ENCODE measurements around the gene GPLD1. TPM values are rescaled to one million over a fixed set of nuclear protein-coding genes. Genes with fewer than 3 reads are reported as not detected.

GPLD1 gene
- total RNA-seq, 6 donors from 2014 or later: 2.5 to 15.7 (median 7.3) TPM

DNA sequence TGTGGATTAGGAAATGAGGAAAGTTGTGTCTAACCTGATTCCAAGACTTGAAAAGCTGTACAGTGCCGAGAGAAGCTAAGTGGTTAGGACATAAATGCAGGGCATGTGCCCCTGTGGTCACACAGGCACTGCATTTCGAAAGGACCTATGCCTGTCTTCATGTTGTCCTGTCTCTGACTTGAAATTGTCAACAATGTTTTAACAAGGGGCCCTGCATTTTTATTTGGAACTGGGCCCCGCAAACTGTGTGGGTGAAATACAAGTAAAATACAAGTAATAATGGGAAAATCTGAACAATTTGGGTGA lies 47.8 kb downstream of the GPLD1 start:
- Histone ChIP-seq H3K27ac (no peak overlapping the region), H3K4me3 (no peak overlapping the region), H3K27me3 (no peaks in the 10 kb centered on the region), H3K4me1 (no peaks in the 10 kb centered on the region), H3K9me3 (no peaks in the 10 kb centered on the region), H3K36me3 (no peaks in the 10 kb centered on the region)
- ATAC-seq (ENCODE audit: low FRiP score in 2 of 2): no peak
- 84 to 86% methylated on average over 3 of the region's 3 CpGs for WGBS, 2 donors
- no peak for DNase-seq
- TF ChIP-seq POLR2AphosphoS5 (IDR thresholded peaks at IDR 0.05) (no peak), EP300 (IDR thresholded peaks at IDR 0.05) (no peak), POLR2A (IDR thresholded peaks at IDR 0.05) (no peak)
- TF ChIP-seq, protein P1, sequence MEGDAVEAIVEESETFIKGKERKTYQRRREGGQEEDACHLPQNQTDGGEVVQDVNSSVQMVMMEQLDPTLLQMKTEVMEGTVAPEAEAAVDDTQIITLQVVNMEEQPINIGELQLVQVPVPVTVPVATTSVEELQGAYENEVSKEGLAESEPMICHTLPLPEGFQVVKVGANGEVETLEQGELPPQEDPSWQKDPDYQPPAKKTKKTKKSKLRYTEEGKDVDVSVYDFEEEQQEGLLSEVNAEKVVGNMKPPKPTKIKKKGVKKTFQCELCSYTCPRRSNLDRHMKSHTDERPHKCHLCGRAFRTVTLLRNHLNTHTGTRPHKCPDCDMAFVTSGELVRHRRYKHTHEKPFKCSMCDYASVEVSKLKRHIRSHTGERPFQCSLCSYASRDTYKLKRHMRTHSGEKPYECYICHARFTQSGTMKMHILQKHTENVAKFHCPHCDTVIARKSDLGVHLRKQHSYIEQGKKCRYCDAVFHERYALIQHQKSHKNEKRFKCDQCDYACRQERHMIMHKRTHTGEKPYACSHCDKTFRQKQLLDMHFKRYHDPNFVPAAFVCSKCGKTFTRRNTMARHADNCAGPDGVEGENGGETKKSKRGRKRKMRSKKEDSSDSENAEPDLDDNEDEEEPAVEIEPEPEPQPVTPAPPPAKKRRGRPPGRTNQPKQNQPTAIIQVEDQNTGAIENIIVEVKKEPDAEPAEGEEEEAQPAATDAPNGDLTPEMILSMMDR (IDR thresholded peaks at IDR 0.05): no peak

DNA sequence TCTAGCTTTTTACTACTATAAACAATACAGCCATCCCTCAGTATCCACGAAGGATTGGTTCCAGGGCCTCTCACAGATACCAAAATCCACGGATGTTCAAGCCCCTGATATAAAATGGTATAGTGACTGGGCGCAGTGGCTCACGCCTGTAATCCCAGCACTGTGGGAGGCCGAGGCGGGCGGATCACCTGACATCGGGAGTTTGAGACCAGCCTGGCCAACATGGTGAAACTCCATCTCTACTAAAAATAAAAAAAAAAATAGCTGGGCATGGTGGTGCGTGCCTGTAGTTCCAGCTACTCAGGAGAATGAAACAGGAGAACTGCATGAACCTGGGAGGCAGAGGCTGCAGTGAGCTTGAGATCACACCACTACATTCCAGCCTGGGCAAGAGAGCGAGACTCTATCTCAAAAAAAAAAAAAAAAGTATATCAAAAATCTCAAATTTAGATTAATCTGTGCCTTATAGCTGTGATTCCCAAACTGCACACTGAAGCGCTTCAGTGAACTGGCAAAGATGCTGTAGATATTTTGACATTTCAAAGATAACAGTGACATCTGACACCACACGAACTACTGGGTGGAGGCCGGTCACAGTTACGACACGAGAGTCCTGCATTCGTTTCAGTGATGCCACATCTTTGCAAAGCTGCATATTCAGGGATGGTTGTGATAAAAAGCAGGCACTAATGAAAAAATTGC lies 48.3 kb downstream of the GPLD1 start:
- no peak overlapping the region for H3K27ac ChIP-seq
- no peaks in the 10 kb centered on the region for H3K4me1 ChIP-seq
- DNase-seq (no peak), ATAC-seq (ENCODE audit: low FRiP score in 2 of 2) (no peak)
- H3K27me3 ChIP-seq: no peaks in the 10 kb centered on the region
- 86 to 90% methylated on average over 16 of the region's 16 CpGs for WGBS, 2 donors
- no peaks in the 10 kb centered on the region for H3K36me3 ChIP-seq
- TF ChIP-seq, protein P1 (IDR thresholded peaks at IDR 0.05): no peak
- TF ChIP-seq POLR2AphosphoS5 (IDR thresholded peaks at IDR 0.05) (no peak), EP300 (IDR thresholded peaks at IDR 0.05) (no peak)
- no peaks in the 10 kb centered on the region for H3K9me3 ChIP-seq
- H3K4me3 ChIP-seq: no peak overlapping the region

GRCh38 chr6:24439858-24440539 lies 49.4 kb downstream of the GPLD1 start:
- DNase-seq: no peak
- WGBS, 2 donors: 95 to 96% methylated on average over 3 of the region's 3 CpGs
- Histone ChIP-seq H3K4me3 (no peak overlapping the region), H3K27me3 (no peaks in the 10 kb centered on the region), H3K36me3 (no peaks in the 10 kb centered on the region), H3K9me3 (no peaks in the 10 kb centered on the region), H3K4me1 (no peaks in the 10 kb centered on the region), H3K27ac (no peak overlapping the region)
- TF ChIP-seq, protein P1 (IDR thresholded peaks at IDR 0.05): no peak
- no peak for TF ChIP-seq POLR2A (IDR thresholded peaks at IDR 0.05)
- no peak for TF ChIP-seq EP300 (IDR thresholded peaks at IDR 0.05)
- no peak for TF ChIP-seq POLR2AphosphoS5 (IDR thresholded peaks at IDR 0.05)
- no peak for ATAC-seq (ENCODE audit: low FRiP score in 2 of 2)

DNA sequence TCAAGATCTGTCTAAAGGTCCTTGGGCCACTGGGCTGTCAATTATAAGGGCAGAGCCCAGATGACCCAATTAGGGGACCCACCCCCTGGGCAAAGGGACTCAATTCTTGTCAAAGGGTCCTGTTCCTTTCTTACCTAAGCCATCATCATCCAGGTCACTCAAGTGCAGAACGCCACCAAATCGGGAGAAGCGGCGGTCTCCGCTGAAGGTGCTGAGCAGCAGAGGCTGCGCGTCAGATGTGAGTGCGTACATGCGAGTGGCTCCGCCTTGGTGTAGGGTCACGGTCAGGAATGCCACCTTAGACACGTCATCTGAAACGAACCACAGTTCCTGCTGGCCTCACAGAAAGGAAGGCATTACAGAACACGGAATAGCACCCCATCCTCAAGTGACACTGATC lies 52.4 kb downstream of the GPLD1 start:
- no peak overlapping the region for H3K27ac ChIP-seq
- no peak for ATAC-seq (ENCODE audit: low FRiP score in 2 of 2)
- DNase-seq: peak in 1 of 2 donors; percentile 31
- H3K27me3 ChIP-seq: no peaks in the 10 kb centered on the region
- WGBS, 2 donors: 89 to 90% methylated on average over 14 of the region's 14 CpGs
- H3K4me3 ChIP-seq: no peak overlapping the region
- no peaks in the 10 kb centered on the region for H3K36me3 ChIP-seq
- H3K9me3 ChIP-seq: no peaks in the 10 kb centered on the region
- TF ChIP-seq, protein P1 (IDR thresholded peaks at IDR 0.05): no peak
- TF ChIP-seq EP300 (IDR thresholded peaks at IDR 0.05) (no peak), POLR2AphosphoS5 (IDR thresholded peaks at IDR 0.05) (no peak), POLR2A (IDR thresholded peaks at IDR 0.05) (no peak)
- H3K4me1 ChIP-seq: no peaks in the 10 kb centered on the region

- WGBS, 2 donors: 88 to 89% methylated on average over 9 of the region's 9 CpGs
- Histone ChIP-seq H3K4me1 (peaks cover 0 to 9% (median 0%) of the 10 kb centered on the region in 4 donors), H3K4me3 (no peak overlapping the region), H3K27ac (no peak overlapping the region), H3K9me3 (no peaks in the 10 kb centered on the region), H3K36me3 (peaks cover 0 to 3% (median 0%) of the 10 kb centered on the region in 4 donors), H3K27me3 (no peaks in the 10 kb centered on the region)
- DNase-seq (no peak), ATAC-seq (ENCODE audit: low FRiP score in 2 of 2) (no peak)
- TF ChIP-seq POLR2A (IDR thresholded peaks at IDR 0.05) (no peak), EP300 (IDR thresholded peaks at IDR 0.05) (no peak), POLR2AphosphoS5 (IDR thresholded peaks at IDR 0.05) (no peak)
- TF ChIP-seq, protein P1 (IDR thresholded peaks at IDR 0.05): no peak
Observed at GRCh38 chr6:24432611-24433010, 56.8 kb downstream of the GPLD1 start.
